ENCODE data around the gene PARD6B.

GRCh38 chr20:50788045-50788991 lies 56.9 kb downstream of the PARD6B start:
- TF ChIP-seq POLR2A (IDR thresholded peaks at IDR 0.05) (no peak), CTCF (IDR thresholded peaks at IDR 0.05) (peak in 4 of 7 experiments; percentile 6 to 44 (median 26)), POLR2AphosphoS5 (IDR thresholded peaks at IDR 0.05) (no peak), EP300 (IDR thresholded peaks at IDR 0.05) (no peak)
